Ovary (tissue), 3 donors: ENCODE data around the gene OPHN1.
"Not testable (repeated sequence)": the region's sequence is repeated elsewhere in the genome, so short reads cannot be mapped to it uniquely, and the experiment has no call there.

Source experiments
- EP300 ChIP-seq: sonication (generic); formaldehyde crosslinking; IDR thresholded peaks from one replicate; pipeline ENCODE4 v1.6.1; 2017; ENCODE audit warnings: antibody characterized with exemption
- POLR2A ChIP-seq: fragments of 450-650 bp; IDR thresholded peaks from one replicate; pipeline ENCODE4 v1.6.1; 2017; ENCODE audit warnings: antibody characterized with exemption, mild to moderate bottlenecking, moderate library complexity
- TF ChIP-seq, protein P1 (sequence below), 3 donors: fragments of 450-650 bp in 2 of 3; fragments of 200-600 bp in 1 of 3; IDR thresholded peaks; one replicate each; pipeline versions ENCODE4 v1.5.1 to v1.8.0; 2016 to 2022; ENCODE audit warnings: antibody characterized with exemption in 3 of 3, mild to moderate bottlenecking in 1 of 3
- donor health status: DM: no; HTN: no; CAD: no.

DNA sequence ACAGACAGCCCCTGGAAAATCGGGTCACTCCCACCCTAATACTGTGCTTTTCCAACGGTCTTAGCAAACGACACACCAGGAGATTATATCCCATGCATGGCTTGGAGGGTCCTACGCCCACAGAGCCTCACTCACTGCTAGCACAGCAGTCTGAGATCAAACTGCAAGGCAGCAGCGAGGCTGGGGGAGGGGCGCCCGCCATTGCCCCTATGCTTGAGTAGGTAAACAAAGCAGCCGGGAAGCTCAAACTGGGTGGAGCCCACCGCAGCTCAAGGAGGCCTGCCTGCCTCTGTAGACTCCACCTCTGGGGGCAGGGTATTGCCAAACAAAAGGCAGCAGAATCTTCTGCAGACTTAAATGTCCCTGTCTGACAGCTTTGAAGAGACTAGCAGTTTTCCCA lies 168.5 kb downstream of the OPHN1 start:
- TF ChIP-seq, protein P1, sequence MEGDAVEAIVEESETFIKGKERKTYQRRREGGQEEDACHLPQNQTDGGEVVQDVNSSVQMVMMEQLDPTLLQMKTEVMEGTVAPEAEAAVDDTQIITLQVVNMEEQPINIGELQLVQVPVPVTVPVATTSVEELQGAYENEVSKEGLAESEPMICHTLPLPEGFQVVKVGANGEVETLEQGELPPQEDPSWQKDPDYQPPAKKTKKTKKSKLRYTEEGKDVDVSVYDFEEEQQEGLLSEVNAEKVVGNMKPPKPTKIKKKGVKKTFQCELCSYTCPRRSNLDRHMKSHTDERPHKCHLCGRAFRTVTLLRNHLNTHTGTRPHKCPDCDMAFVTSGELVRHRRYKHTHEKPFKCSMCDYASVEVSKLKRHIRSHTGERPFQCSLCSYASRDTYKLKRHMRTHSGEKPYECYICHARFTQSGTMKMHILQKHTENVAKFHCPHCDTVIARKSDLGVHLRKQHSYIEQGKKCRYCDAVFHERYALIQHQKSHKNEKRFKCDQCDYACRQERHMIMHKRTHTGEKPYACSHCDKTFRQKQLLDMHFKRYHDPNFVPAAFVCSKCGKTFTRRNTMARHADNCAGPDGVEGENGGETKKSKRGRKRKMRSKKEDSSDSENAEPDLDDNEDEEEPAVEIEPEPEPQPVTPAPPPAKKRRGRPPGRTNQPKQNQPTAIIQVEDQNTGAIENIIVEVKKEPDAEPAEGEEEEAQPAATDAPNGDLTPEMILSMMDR (IDR thresholded peaks at IDR 0.05): not testable (repeated sequence)
- not testable (repeated sequence) for TF ChIP-seq POLR2A, EP300
